Testis (tissue), 2 donors: ENCODE results near the gene RIMS3.

ENCODE experiments used
- CTCF ChIP-seq, 3 experiments: fragments of 450-650 bp in 2 of 3; fragments of 200-600 bp in 1 of 3; sonication (generic) in 1 of 3; IDR thresholded peaks; one replicate each; pipeline ENCODE4 v1.5.1; 2016 to 2019; ENCODE audit warnings: antibody characterized with exemption in 3 of 3, mild to moderate bottlenecking in 2 of 3, moderate library complexity in 1 of 3
- POLR2A ChIP-seq: fragments of 450-650 bp; IDR thresholded peaks from one replicate; pipeline ENCODE4 v1.6.1; 2017; ENCODE audit warnings: antibody characterized with exemption, mild to moderate bottlenecking, moderate library complexity

- no peak for TF ChIP-seq CTCF (IDR thresholded peaks at IDR 0.05)
- TF ChIP-seq POLR2A = no peak
These were observed 6.5 kb downstream of the RIMS3 start for GRCh38 chr1:40658751-40659648.
